Colonic mucosa (tissue), 4 donors: ENCODE measurements around the gene ZBTB43. TPM values are rescaled to one million over a fixed set of nuclear protein-coding genes. Genes with fewer than 3 reads are reported as not detected.
A peak's percentile ranks its signal among the peaks of the same experiment; 100 is the strongest.
"Not testable (repeated sequence)": the region's sequence is repeated elsewhere in the genome, so short reads cannot be mapped to it uniquely, and the experiment has no call there.

ENCODE experiments used
- DNase-seq: peaks from one replicate; pipeline ENCODE4 v3.0.0-alpha.2; 2020
- H3K27ac ChIP-seq: fragments of 200-600 bp; one replicate; pipeline ENCODE4 v1.8.0; 2021
- H3K27me3 ChIP-seq: fragments of 200-600 bp; one replicate; pipeline ENCODE4 v1.8.0; 2021
- H3K36me3 ChIP-seq: fragments of 200-600 bp; one replicate; pipeline ENCODE4 v1.8.0; 2021
- H3K4me1 ChIP-seq: fragments of 200-600 bp; one replicate; pipeline ENCODE4 v1.8.0; 2021; ENCODE audit warnings: mild to moderate bottlenecking
- H3K4me3 ChIP-seq: fragments of 200-600 bp; one replicate; pipeline ENCODE4 v1.8.0; 2021
- H3K9ac ChIP-seq, 2 donors: one replicate each; pipeline ENCODE4 v1.7.0; 2013; ENCODE audit warnings: control low read depth in 2 of 2, low read depth in 2 of 2, low read length in 2 of 2
- H3K9me3 ChIP-seq: fragments of 200-600 bp; one replicate; pipeline ENCODE4 v1.8.0; 2021
- intact Hi-C: fragments of 100-400 bp; cut with DNase I; formaldehyde crosslinking; loops from one replicate; pipeline ENCODE4 v1.14.1; 2022
- total RNA-seq, 2 donors: library from RNA; stranded (reverse); fragmentation: NEBNext Ultra II Directional in 1 of 2; extraction: Animal tissue kit (Norgen Biotek cat#: 25700) in 1 of 2; gene quantifications; one replicate each; pipeline ENCODE4 v1.2.1, GENCODE V29; 2021
- TF ChIP-seq, protein P1 (sequence below): fragments of 200-600 bp; IDR thresholded peaks from one replicate; pipeline ENCODE4 v1.8.0; 2022; ENCODE audit warnings: antibody characterized with exemption, mild to moderate bottlenecking
- donor health status: healthy.
- donor health status: DM: no; HTN: no; CAD: no.
- donor health status: DM: no; HTN: no; CAD: no.

ZBTB43 gene
- total RNA-seq, 2 donors from 2014 or later = 16.3 to 18.5 TPM

DNA sequence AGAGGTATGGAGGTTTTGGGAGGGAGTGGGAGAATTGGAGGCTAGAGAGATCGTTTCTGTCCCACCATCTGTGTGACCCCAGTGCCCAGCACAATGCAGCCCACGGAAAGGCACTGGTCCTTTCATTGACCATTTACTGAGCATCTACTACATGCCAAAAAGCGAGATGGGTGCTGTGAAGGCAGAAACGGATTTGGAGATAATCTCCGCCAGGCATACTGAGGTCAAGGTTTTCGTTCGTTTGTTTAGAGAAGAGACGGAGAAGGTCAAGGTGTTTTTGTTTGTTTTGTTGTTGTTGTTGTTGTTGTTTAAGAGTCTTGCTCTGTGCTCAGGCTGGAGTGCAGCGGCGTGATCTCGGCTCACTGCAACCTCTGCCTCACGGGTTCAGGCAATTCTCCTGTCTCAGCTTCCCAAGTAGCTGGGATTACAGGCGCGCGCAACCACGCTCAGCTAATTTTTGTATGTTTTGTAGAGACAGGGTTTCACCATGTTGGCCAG is 593 bp upstream of the ZBTB43 start:
- H3K4me3 ChIP-seq = peak overlapping the region; percentile 73
- TF ChIP-seq, protein P1, sequence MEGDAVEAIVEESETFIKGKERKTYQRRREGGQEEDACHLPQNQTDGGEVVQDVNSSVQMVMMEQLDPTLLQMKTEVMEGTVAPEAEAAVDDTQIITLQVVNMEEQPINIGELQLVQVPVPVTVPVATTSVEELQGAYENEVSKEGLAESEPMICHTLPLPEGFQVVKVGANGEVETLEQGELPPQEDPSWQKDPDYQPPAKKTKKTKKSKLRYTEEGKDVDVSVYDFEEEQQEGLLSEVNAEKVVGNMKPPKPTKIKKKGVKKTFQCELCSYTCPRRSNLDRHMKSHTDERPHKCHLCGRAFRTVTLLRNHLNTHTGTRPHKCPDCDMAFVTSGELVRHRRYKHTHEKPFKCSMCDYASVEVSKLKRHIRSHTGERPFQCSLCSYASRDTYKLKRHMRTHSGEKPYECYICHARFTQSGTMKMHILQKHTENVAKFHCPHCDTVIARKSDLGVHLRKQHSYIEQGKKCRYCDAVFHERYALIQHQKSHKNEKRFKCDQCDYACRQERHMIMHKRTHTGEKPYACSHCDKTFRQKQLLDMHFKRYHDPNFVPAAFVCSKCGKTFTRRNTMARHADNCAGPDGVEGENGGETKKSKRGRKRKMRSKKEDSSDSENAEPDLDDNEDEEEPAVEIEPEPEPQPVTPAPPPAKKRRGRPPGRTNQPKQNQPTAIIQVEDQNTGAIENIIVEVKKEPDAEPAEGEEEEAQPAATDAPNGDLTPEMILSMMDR = no peak
- intact Hi-C loops = no loop called here
- H3K36me3 ChIP-seq = no peaks in the 10 kb centered on the region
- no peaks in the 10 kb centered on the region for H3K9me3 ChIP-seq
- H3K9ac ChIP-seq = peak overlapping the region; percentile 75 to 97
- peaks cover 6% of the 10 kb centered on the region for H3K4me1 ChIP-seq
- DNase-seq = no peak
- no peaks in the 10 kb centered on the region for H3K27me3 ChIP-seq
- peak overlapping the region; percentile 73 for H3K27ac ChIP-seq

DNA sequence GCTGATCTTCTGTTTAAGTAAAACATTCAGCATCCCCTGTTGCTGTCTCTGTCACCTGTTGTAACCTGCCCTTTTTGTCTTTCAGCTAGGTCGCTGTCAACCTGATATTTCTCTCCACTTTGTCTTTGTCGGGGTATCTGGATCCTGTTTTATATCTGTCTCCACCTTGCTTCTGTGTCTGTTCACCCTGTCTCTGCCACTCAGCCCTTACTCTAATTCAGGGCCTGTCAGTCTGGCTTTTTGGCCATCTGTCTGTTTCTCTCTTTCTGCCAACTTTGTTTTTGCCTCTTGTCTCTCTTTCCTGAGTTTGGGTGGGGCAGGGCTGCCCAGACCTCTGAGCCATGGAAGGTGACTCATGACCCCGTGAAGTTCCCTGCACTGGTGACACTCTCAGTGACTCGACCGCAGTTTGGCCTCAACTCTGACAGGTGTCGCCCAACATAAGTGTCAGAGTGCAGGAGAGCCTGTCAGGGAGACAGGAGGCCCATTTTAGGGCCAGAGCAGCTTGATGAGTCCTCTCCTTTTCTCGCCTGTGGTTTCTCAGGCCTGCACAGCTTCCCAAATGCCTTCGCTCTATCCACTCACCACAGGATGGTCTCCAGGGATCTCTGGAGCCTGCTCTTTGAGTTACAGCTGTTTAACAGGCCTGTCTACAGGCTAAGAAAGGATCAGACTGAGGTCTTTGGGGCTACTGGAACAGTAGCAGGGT is 868 bp downstream of the ZBTB43 start:
- TF ChIP-seq, protein P1 = no peak
- Histone ChIP-seq H3K9me3 (no peaks in the 10 kb centered on the region), H3K4me1 (peaks cover 6% of the 10 kb centered on the region), H3K4me3 (peak overlapping the region; percentile 73), H3K27me3 (no peaks in the 10 kb centered on the region), H3K27ac (peak overlapping the region; percentile 73), H3K9ac (peak overlapping the region; percentile 75 to 97), H3K36me3 (no peaks in the 10 kb centered on the region)
- intact Hi-C loops = no loop called here
- DNase-seq = peak; percentile 52

DNA sequence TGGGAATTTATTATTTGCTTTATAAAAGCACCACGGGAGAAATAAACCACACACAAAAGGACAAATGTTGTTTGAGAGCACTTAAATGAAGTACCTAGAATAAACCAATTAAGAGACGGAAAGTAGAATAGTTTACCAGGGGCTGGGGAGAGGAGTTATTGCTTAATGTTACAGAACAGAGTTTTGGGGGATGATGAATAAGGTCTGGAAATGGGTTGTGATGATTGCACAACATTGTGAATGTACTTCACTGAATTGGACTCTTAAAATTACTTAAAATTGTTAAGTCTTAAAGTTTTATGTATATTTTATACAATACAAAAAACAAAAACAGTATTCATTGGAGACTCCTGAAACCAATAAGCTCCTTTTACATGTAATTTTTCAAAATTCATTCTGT is 1.5 kb downstream of the ZBTB43 start:
- Histone ChIP-seq H3K36me3 (no peaks in the 10 kb centered on the region), H3K27me3 (no peaks in the 10 kb centered on the region), H3K27ac (peak overlapping the region; percentile 73), H3K9me3 (no peaks in the 10 kb centered on the region), H3K4me3 (no peak overlapping the region), H3K4me1 (peaks cover 6% of the 10 kb centered on the region), H3K9ac (peak overlapping the region; percentile 75 to 97)
- TF ChIP-seq, protein P1 = no peak
- no peak for DNase-seq
- intact Hi-C loops = no loop called here

DNA sequence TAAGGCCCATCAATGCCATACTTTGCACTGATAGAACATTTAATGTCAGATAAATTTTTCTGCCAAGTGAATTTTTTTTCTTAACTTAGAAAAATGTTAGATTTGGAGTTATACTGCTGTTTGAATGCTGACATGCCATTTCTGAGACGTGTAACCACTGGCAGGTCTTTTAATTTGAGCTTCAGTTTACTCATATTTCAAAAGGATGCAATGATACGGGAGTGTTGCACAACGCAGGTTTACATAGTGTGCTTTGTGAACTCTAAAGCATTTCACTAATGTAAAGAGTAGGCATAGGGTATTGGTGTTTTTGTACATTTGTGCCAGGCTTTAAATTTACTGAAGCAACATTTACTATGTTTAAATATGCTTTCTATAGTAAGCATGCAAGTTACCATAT is 4.2 kb downstream of the ZBTB43 start:
- Histone ChIP-seq H3K9ac (no peak overlapping the region), H3K4me1 (peaks cover 6% of the 10 kb centered on the region), H3K27ac (no peak overlapping the region), H3K9me3 (no peaks in the 10 kb centered on the region), H3K4me3 (no peak overlapping the region), H3K36me3 (no peaks in the 10 kb centered on the region), H3K27me3 (no peaks in the 10 kb centered on the region)
- TF ChIP-seq, protein P1 = no peak
- intact Hi-C loops = no loop called here
- DNase-seq = no peak

DNA sequence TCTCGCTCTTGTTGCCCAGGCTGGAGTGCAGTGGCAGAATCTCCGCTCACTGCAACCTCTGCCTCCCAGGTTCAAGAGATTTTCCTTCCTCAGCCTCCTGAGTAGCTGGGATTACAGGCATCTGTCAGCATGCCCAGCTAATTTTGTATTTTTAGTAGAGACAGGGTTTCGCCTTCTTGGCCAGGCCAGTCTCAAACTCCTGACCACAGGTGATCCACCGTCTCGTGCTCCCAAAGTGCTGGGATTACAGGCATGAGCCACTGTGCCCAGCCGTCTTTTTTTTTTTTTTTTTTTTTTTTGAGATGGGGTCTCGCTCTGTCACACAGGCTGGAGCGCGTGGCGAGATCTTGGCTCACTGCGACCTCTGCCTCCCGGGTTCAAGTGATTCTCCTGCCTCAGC is 5.4 kb downstream of the ZBTB43 start:
- H3K27me3 ChIP-seq, H3K4me3 ChIP-seq, H3K4me1 ChIP-seq, H3K9ac ChIP-seq, DNase-seq, intact Hi-C loops, H3K9me3 ChIP-seq, H3K36me3 ChIP-seq, H3K27ac ChIP-seq: not testable (repeated sequence)

DNA sequence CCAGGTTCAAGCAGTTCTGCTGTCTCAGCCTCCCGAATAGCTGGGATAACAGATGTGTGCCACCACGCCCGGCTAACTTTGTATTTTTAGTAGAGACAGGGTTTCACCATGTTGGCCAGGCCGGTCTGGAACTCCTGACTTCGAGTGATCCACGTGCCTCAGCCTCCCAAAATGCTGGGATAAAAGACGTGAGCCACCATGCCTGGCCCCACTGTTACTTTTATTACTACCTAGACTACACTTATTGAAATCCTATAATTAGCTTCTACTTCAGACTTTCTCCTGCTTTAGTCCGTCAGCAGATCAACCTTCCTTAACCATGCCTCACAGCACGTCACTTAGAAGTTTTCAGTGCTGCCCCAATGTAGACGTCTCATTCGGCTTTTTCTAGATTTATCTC is 8.2 kb downstream of the ZBTB43 start:
- Histone ChIP-seq H3K27ac (no peak overlapping the region), H3K4me1 (no peaks in the 10 kb centered on the region), H3K36me3 (no peaks in the 10 kb centered on the region), H3K4me3 (no peak overlapping the region), H3K27me3 (no peaks in the 10 kb centered on the region), H3K9me3 (no peaks in the 10 kb centered on the region), H3K9ac (no peak overlapping the region)
- DNase-seq = no peak
- intact Hi-C loops = no loop called here
- TF ChIP-seq, protein P1 = no peak
